ENCODE data around the gene FHIT.

The FHIT gene

DNA sequence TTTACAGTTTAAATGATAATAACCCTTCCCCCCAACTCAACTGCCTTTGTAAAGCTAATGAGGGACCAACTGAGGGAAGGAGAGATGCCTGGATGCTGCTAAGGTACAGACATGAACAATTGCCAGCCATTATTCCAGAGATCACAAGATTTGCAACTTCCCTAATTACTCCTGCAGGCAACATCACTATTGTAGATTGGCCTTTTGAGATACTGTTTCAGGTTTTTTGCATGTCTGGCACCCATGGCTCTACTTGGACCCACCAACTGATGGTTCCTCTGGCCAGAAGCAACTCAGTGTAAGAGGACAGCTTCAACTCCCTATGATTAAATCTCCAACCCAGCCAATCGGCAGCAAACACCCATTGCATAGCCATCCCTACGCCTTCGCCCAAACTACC lies 478.7 kb downstream of the FHIT start:
- no peak overlapping the region for H3K4me3 ChIP-seq (ENCODE audit: low read depth, low read length)
- TF ChIP-seq, protein P1, sequence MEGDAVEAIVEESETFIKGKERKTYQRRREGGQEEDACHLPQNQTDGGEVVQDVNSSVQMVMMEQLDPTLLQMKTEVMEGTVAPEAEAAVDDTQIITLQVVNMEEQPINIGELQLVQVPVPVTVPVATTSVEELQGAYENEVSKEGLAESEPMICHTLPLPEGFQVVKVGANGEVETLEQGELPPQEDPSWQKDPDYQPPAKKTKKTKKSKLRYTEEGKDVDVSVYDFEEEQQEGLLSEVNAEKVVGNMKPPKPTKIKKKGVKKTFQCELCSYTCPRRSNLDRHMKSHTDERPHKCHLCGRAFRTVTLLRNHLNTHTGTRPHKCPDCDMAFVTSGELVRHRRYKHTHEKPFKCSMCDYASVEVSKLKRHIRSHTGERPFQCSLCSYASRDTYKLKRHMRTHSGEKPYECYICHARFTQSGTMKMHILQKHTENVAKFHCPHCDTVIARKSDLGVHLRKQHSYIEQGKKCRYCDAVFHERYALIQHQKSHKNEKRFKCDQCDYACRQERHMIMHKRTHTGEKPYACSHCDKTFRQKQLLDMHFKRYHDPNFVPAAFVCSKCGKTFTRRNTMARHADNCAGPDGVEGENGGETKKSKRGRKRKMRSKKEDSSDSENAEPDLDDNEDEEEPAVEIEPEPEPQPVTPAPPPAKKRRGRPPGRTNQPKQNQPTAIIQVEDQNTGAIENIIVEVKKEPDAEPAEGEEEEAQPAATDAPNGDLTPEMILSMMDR (IDR thresholded peaks at IDR 0.05; ENCODE audit: low read depth, low read length, missing control alignments) = no peak
- DNase-seq (ENCODE audit: low read depth) = no peak

DNA sequence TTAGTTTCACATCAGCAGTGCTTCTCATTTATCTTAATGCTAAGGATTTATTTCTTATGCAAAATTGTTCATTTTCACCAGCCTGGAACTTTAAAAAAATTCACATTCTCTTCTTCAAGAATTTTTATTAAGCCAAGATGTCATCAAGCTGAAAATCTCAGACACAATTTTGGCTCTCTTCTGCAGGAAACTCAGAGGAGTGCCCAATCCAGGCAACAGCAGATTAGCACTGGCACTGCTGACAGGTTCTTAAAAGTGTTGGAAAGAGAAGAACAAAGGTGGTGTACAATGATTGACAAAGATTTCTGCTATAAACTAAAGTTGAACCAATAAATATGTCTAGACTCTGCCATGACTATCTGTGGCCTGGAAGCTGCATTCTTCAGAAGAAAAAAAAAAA lies 479.5 kb downstream of the FHIT start:
- no peak for DNase-seq (ENCODE audit: low read depth)
- H3K4me3 ChIP-seq (ENCODE audit: low read depth, low read length) = no peak overlapping the region
- TF ChIP-seq, protein P1 (IDR thresholded peaks at IDR 0.05; ENCODE audit: low read depth, low read length, missing control alignments) = no peak

DNA sequence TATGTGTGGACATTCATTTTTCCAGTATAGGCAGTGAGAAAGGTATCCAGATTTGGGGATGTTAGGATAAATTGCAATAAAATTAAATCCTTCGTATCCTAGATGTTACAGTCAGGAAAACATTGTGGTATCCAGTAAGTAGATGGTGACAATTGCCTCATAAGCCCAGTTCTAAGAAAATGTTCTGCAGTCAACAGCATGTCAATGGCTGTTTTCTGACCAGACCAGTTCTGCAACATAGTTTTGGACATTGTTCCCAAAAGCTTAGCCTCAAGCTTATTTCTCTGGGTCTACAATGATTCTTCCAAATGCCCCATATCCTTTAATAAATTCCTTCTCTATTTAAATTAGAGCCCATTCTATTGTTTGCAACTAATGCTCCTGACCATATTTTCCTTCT lies 480.7 kb downstream of the FHIT start:
- TF ChIP-seq, protein P1 (IDR thresholded peaks at IDR 0.05; ENCODE audit: low read depth, low read length, missing control alignments) = no peak
- DNase-seq (ENCODE audit: low read depth) = no peak
- no peak overlapping the region for H3K4me3 ChIP-seq (ENCODE audit: low read depth, low read length)

DNA sequence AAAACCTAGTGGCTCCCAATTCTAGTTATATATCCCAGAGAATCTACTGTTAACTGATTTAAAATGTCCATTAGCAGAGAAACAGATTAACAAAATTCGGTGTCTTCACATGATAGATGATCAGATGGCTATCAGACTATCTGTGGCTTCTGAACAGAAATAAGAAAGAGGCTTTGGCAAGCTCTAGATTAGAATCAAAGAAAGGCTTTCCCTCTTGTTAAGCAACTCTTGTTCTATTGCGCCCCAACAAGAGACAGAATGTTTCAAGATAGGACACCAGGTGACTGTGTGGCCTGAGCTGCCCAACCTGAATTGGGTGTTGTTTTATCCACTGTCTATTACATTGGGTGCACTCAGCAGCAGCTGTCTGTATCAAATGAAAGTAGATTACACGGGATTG lies 483.7 kb downstream of the FHIT start:
- DNase-seq (ENCODE audit: low read depth) = no peak
- TF ChIP-seq, protein P1 (IDR thresholded peaks at IDR 0.05; ENCODE audit: low read depth, low read length, missing control alignments) = no peak
- H3K4me3 ChIP-seq (ENCODE audit: low read depth, low read length) = no peak overlapping the region

DNA sequence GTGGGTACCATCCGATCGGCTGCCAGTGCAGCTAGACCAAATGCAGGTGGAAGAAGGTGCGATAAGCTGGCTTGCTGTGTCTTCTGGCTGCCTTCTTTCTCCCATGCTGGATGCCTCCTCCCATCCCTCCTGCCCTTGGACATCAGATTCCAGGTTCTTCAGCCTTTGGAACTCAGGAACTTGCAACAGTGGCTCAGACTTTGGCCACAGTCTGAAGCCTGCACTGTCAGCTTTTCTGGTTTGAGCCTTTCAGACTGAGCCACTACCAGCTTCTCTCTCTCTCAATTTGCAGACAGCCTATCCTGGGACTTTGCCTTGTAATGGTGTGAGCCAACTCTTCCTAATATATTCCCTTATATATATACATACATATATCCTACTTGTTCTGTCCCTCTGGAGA lies 485.5 kb downstream of the FHIT start:
- no peak overlapping the region for H3K4me3 ChIP-seq (ENCODE audit: low read depth, low read length)
- no peak for DNase-seq (ENCODE audit: low read depth)
- TF ChIP-seq, protein P1 (IDR thresholded peaks at IDR 0.05; ENCODE audit: low read depth, low read length, missing control alignments) = no peak

DNA sequence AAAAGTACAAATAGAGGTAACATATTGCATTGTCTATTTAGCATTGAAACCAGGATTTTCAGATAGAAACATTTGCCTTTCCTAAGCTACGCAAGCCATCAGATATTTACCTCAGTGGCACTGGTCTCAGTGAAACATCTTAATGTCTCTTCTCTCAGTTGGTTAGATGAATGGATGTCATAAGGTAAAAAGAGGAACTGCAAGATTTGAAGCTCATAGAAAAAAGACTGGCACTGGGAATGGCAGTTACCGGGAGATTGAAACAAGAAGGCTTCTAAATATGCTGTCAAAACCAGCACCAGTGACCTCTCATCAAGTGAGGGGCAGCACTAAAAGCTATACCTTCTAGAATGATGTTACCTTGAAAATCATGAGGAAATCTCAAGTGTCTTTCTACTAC lies 486.4 kb downstream of the FHIT start:
- TF ChIP-seq, protein P1 (IDR thresholded peaks at IDR 0.05; ENCODE audit: low read depth, low read length, missing control alignments) = no peak
- no peak for DNase-seq (ENCODE audit: low read depth)
- H3K4me3 ChIP-seq (ENCODE audit: low read depth, low read length) = no peak overlapping the region

DNA sequence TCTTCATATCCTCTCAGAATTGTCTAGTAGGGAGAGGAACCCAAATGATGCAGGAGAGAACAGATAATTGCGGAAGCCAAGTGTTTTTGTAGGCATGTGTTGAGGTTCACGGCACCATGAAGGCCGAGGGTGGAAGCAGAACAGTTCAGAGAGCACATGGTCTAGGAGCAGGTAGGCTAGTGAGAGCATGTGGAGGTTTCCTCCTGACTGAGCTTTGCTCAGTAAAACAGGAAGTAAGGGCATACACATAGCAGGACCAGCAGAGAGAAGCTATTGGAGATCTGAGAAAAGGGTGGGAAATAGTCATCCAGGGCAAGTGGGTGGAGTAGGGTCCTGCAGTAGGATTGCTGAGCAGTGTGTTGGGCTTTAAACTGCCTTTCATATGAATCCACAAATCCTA lies 491.1 kb downstream of the FHIT start:
- DNase-seq (ENCODE audit: low read depth) = no peak
- no peak overlapping the region for H3K4me3 ChIP-seq (ENCODE audit: low read depth, low read length)
- TF ChIP-seq, protein P1 (IDR thresholded peaks at IDR 0.05; ENCODE audit: low read depth, low read length, missing control alignments) = no peak
